GF-D8 (cell line): ENCODE measurements around the gene RGS9.
"Not testable (repeated sequence)": the region's sequence is repeated elsewhere in the genome, so short reads cannot be mapped to it uniquely, and the experiment has no call there.

ENCODE experiments used
- DNase-seq: peaks from one replicate; lab custom pipeline; 2025; lab: John Stamatoyannopoulos, UW

Gene RGS9

GRCh38 chr17:65137021-65137939 is at the start of gene RGS9:
TSS of gene RGS9 (plus strand) at chr17:65137370. CDS start at chr17:65137541, 171 bp downstream.
- no peak for DNase-seq

GRCh38 chr17:65088621-65089360 is 48.4 kb upstream of the RGS9 start:
- DNase-seq = no peak

- no peak for DNase-seq
Observed at GRCh38 chr17:65092262-65092661, 44.9 kb upstream of the RGS9 start.

GRCh38 chr17:65092721-65093356 is 44.3 kb upstream of the RGS9 start:
- DNase-seq = not testable (repeated sequence)

GRCh38 chr17:65093930-65094329 is 43.2 kb upstream of the RGS9 start:
- no peak for DNase-seq

- no peak for DNase-seq
Observed at GRCh38 chr17:65095465-65095864, 41.7 kb upstream of the RGS9 start.

- not testable (repeated sequence) for DNase-seq
Observed at GRCh38 chr17:65096382-65096781, 40.8 kb upstream of the RGS9 start.

GRCh38 chr17:65097110-65097509 is 40.1 kb upstream of the RGS9 start:
- DNase-seq = no peak

- no peak for DNase-seq
Observed at GRCh38 chr17:65099475-65099874, 37.7 kb upstream of the RGS9 start.

- no peak for DNase-seq
Observed at GRCh38 chr17:65099941-65100315, 37.2 kb upstream of the RGS9 start.

GRCh38 chr17:65100316-65101140 is 36.6 kb upstream of the RGS9 start:
- DNase-seq = peak; percentile 39

- no peak for DNase-seq
Observed at GRCh38 chr17:65101371-65101770, 35.8 kb upstream of the RGS9 start.

- DNase-seq = no peak
Observed at GRCh38 chr17:65102235-65102634, 34.9 kb upstream of the RGS9 start.

- DNase-seq = no peak
Observed at GRCh38 chr17:65102788-65103187, 34.4 kb upstream of the RGS9 start.

GRCh38 chr17:65103431-65103830 is 33.7 kb upstream of the RGS9 start:
- no peak for DNase-seq

- no peak for DNase-seq
Observed at GRCh38 chr17:65103896-65104295, 33.3 kb upstream of the RGS9 start.

- DNase-seq = no peak
Observed at GRCh38 chr17:65104541-65104940, 32.6 kb upstream of the RGS9 start.

GRCh38 chr17:65104973-65105372 is 32.2 kb upstream of the RGS9 start:
- DNase-seq = no peak

GRCh38 chr17:65108152-65108551 is 29.0 kb upstream of the RGS9 start:
- no peak for DNase-seq

GRCh38 chr17:65109543-65109942 is 27.6 kb upstream of the RGS9 start:
- DNase-seq = no peak

- no peak for DNase-seq
Observed at GRCh38 chr17:65109990-65110680, 27.0 kb upstream of the RGS9 start.
